HTR-8/SVneo (cell line): ENCODE results near the gene SPATA4.

Experiments
- DNase-seq: peaks from one replicate; pipeline ENCODE4 v3.0.0; 2011; ENCODE audit warnings: low spot score, mixed read lengths; ENCODE audit not compliant: insufficient read length
- FAIRE-seq: peaks from 2 replicates; lab custom pipeline; 2011; peaks lifted over from hg19 to GRCh38; lab: Jason Lieb, UNC

The SPATA4 gene

GRCh38 chr4:176191974-176192373 lies 3.4 kb downstream of the SPATA4 start:
- peak; percentile 51 for FAIRE-seq
- no peak for DNase-seq

GRCh38 chr4:176189891-176190795 lies 5.2 kb downstream of the SPATA4 start:
- DNase-seq (no peak), FAIRE-seq (no peak)

DNA sequence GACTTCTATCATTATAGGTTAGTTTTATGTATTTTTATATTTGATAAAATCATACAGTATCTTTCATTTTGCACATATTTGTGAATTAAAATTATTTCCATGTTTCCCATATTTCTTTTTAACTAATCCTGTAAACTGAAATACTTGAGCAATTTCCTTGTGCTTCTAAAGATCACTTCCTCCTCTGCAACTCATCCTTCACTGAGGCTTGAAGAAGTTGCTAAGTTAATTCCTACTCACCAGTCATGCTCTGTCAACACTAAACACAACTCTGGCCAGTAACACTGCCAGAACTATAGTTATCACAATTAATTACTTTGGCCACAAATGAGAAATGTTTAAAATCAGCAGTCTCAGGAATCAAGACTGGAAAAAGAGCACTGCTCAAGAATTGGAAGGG lies 6.7 kb downstream of the SPATA4 start:
- FAIRE-seq (no peak), DNase-seq (no peak)

DNA sequence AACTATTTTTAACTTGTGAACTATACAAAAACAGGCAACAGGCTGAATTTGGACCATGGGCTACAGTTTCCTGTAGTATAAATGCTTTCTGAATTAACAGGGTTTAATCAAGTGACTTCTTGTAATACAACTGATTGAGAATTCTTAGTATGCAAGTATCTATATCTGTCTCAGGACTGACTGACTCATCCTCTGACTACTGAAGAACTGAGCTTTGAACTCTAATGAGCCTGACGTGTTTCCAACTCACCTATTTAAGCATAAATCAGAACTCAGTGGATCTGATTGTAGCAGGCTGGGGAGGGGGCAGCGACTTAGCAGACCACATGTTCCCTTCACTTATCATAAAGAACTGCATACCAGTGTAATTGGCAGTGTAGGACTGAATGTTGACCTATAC lies 7.8 kb downstream of the SPATA4 start:
- no peak for DNase-seq
- FAIRE-seq = no peak

DNA sequence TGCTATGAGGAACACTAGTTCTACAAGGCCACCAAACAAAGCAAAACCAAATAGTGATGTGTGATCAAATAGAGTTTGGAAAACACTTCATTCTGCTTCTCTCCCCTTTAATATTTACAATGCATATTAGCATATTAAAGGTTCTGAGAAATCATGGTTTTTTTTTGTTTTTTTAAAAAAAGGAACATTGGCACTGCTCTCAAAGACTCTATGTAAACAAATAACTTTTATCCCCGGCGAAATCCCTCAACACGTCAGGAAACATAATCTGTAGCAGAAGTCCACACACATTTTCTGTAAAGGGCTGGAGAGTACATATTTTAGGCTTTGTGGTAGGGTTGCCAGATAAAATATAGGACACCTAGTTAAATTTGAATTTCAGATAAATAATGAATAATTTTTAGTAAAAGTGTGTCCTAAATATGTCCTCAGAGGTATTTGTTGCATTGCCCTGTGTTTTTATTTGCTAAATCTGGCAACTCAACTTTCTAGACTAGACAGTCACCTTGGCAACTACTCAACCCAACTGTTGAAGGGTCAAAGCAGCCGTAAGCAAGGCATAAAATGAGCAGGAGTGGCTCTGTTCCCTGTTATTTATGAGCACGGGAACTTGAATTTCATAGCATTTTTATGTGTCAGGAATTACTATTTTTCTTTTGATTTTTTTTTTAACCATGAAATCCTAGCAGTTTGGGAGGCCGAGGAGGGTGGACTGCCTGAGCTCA lies 8.6 kb downstream of the SPATA4 start:
- FAIRE-seq = peak; percentile 9
- no peak for DNase-seq

DNA sequence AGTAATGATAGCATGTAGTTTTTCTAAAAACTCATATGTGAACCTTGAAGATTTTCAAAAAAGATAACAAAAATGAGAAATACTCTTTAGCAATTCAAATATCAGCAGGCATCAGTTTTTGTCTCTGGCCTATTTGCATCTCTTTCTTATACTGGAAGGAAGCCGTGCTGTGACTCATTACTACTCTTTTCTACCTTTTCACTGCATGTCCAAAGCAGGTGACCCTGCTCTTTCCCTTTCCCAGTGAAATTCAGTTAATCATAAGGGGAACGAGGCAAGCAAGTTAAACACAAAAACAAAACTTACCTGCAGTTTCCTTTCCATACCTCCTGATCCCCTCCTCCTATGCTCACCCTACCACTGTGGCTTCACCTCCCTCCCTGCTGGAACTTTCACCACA lies 9.3 kb downstream of the SPATA4 start:
- no peak for DNase-seq
- FAIRE-seq = no peak

DNA sequence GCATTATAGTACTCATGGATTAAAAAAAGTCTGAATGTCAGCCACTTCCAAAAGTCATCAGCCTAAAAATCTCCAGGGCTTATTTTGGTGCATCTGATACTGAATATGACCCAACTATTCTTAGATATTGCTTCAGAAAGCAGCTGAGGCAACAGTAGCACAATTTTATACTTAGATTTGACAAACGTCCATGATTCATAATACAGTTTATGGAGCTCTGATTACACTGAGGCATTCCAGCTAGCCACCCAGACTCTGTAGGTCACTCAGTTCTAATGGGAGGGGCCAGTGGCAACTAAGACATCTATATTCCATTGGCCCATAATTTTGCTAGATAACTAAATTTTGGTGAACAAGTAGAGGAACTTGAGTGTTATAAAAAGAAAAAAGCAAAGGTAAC lies 10.3 kb downstream of the SPATA4 start:
- DNase-seq (peak; percentile 20), FAIRE-seq (no peak)

GRCh38 chr4:176163041-176163440 lies 32.3 kb downstream of the SPATA4 start:
- DNase-seq (no peak), FAIRE-seq (no peak)

DNA sequence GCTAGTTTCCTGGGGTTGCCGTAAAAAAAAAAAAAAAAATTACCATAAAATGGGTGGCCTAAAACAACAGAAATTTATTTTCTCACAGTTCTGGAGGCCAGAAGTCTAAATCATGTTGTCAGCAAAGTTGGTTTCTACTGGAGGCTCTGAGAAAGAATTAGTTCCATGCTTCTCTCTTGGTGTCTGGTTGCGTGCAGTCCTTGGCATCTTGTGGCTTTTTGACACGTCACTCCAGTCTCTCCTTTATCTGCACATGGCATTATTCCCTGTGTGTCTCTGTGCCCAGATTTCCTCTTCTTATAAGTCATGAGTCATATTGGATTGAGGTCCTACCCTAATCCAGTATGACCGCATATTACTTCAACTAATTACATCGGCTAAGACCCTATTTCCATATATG lies 38.7 kb downstream of the SPATA4 start:
- no peak for FAIRE-seq

DNA sequence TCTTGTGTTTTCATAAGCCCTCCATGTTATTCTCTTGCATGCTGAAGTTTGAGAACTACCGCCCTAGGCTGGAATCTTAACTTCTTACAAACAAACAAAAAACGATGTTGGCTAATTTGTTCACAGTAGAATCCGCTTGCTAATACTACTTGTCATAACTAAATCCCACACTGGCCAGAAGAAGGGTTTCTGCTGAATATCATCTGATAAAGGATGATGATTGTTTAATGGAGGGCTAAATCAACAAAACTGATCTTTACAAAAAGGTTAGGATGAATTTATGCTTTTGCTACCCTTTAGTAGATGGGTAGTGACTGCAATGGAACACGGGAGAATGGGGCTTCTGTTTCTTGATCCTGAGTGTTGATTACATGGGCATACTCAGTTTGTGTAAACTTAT lies 42.3 kb downstream of the SPATA4 start:
- DNase-seq (no peak), FAIRE-seq (no peak)

More for the DNA sequence above, 38.7 kb downstream of the SPATA4 start:
- DNase-seq = no peak

DNA sequence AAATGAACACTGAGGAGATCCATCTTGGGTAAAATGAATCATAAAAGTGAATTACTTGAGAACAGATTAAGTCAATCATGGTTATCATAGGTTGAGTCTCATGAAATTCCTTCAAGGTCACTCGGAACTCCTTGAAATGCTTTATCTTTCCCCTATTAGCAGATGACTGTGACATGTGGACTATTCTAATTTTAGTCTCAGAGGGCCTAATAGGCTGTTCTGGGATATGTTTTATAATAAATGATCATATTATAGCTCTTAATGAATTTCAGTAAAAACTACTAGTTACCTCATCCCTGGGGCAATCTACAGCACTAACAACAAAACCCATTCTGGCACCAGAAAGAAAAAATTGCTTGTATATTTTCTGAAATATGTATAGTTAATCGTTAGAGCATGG lies 44.7 kb downstream of the SPATA4 start:
- DNase-seq (no peak), FAIRE-seq (no peak)

- DNase-seq (peak; percentile 35), FAIRE-seq (no peak)
Measured at GRCh38 chr4:176150356-176150682, 45.1 kb downstream of the SPATA4 start.

GRCh38 chr4:176149680-176150355 lies 45.6 kb downstream of the SPATA4 start:
- DNase-seq = no peak
- FAIRE-seq = no peak

GRCh38 chr4:176142253-176142652 lies 53.1 kb downstream of the SPATA4 start:
- FAIRE-seq (no peak), DNase-seq (no peak)

GRCh38 chr4:176139518-176139917 lies 55.9 kb downstream of the SPATA4 start:
- DNase-seq = no peak
- FAIRE-seq = no peak

DNA sequence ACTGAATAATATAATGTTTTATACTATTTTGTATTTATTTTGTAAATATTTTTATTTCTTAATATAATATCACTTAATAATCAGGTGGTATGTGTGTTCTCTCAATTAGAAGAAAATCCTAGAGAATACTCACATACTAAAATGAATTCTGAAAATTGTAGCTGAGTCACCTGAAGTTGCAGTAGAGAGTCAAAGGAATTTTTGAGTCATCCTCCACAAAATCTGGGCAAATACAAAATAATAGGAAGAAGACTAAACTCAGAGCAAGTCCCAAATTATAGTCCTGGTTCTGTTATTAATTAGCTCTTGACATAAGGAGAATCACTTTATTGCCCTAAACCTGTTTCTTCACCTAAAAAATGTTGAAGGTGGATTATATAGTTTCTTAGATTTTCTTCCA lies 57.8 kb downstream of the SPATA4 start:
- DNase-seq = no peak

DNA sequence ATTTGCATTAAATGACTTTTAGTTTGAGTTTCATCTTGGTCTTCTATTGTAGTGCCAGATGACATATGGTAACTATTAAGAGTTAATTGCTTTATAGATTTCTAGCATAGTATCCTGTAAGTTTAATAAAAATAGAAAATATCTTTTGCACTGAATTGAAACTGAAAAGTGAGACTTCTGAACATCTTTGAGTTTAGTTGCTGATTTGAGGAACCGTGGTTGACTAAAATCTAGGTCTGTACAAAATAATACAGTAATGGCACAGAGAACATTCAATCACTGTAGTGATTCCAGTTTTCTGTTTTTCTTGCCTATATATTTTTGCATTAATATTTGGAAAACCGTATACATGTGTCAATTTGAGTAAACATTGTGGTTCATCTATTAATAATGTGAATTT lies 60.7 kb downstream of the SPATA4 start:
- DNase-seq (no peak), FAIRE-seq (no peak)

More for the DNA sequence above, 57.8 kb downstream of the SPATA4 start:
- FAIRE-seq = no peak
